HG02885 (cell line): ENCODE results near the gene OARD1.

Source experiments
- ATAC-seq: cut with Tn5 transposase; IDR thresholded peaks from one replicate; pipeline ENCODE4 v1.9.1; 2021; ENCODE audit warnings: mild to moderate bottlenecking; ENCODE audit not compliant: unreplicated experiment, poor library complexity

The OARD1 gene

DNA sequence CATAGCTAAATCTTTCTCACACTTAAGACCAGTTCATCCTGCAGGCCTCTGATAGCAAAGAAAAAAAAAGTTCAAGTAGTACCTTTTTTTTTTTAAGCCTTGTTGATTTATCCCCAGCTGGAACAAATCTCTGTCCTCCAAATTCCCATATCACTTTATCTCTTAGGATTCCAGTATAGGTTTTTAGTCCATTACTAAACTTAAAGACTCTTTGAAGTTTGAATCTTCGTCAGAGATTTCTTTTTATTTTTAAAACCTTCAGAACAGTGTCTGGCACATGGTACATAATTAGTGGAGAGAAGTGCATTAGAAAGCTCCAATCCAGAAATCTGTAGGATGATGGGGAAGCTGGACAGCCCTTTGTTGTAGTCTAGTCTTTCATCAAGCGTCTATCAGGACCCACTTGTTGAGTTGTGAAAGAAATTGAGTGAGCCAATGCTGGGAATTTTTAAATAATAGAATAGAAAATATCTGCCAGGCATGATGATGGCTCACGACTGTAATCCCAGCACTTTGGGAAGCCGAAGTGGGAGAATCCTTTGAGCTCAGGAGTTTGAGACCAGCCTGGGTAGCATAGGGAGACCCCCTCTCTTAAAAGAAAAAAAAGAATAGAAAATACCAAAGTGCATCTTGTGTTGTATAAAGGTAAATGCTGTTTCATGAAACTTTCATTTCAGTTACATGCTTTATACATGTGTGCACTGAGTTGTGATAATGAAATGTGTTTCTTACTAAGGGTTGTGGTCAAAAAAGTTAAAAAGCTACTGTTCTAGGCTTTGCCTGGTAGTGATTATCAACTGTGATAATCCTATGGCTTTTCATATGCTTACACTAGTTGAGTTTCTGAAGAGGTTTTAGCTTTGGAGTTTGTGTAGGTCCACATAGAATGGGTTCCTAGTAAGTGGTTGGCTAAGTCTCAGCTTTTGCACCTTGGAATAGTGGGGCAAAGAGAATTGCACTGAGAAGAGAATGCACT is 3.8 kb upstream of the OARD1 start:
- ATAC-seq, result no peak

GRCh38 chr6:41074692-41075436 is 2.7 kb upstream of the OARD1 start:
- ATAC-seq, result no peak

GRCh38 chr6:41073968-41074691 is 2.0 kb upstream of the OARD1 start:
- ATAC-seq, result no peak

GRCh38 chr6:41073203-41073967 is 1.2 kb upstream of the OARD1 start:
- peak; percentile 37 for ATAC-seq

- ATAC-seq, result peak; percentile 66
These were observed 663 bp upstream of the OARD1 start, which contains the start of gene NFYA for GRCh38 chr6:41072836-41073202. Gene NFYA, plus strand, starts transcription at chr6:41072974. Its CDS starts 6,116 bp downstream, at chr6:41079090.

- no peak for ATAC-seq
These were observed 644 bp downstream of the OARD1 start for GRCh38 chr6:41071501-41071922.

GRCh38 chr6:41066867-41067304 is 5.3 kb downstream of the OARD1 start:
- ATAC-seq, result no peak

DNA sequence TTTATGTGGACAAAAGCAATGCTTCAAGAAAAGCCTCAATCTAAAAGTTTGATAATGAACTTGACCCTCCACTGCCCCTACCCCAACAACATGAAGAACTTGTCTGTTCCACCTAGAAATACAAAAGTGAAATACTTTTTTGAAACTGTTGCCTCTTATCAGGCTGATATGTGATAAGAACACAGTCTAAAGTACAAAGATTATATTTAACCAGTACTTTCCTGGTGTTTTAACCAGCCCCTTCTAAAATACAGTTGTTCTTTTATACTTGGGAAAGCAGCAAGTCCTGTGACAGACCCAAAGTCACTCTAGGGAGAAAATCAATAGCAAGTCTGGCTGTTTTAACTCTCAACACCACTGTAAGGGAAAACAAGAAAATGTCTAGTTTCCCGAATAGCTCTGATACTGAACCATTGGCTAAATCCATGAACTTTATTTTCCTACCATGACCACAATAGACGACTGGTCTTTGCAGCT is 6.6 kb downstream of the OARD1 start:
- no peak for ATAC-seq

DNA sequence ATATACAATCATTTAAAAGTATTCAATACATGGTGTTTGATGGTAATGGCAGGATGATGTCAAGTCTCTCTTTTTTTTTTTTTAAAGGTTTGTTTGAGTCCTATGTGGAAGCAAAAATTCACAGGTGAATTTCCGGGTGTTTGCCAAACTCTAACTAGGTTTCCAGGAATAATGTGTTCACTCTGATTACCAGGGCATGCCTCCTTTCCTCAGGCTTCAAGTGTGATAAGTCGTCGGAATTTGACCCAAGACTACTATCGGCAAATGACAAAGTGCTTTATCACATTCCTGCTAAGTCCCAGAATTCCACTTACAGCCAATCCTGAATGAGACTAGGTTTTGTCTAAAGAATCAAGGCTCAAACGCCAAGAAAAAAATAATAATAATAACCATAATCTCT is 7.3 kb downstream of the OARD1 start:
- no peak for ATAC-seq

- no peak for ATAC-seq
These were observed 8.3 kb downstream of the OARD1 start for GRCh38 chr6:41063884-41064285.

GRCh38 chr6:41062056-41062455 is 10.1 kb downstream of the OARD1 start:
- no peak for ATAC-seq

GRCh38 chr6:41061196-41061726 is 10.9 kb downstream of the OARD1 start:
- ATAC-seq, result no peak

GRCh38 chr6:41059556-41059955 is 12.6 kb downstream of the OARD1 start:
- ATAC-seq, result no peak

GRCh38 chr6:41058783-41059181 is 13.4 kb downstream of the OARD1 start:
- ATAC-seq, result no peak

DNA sequence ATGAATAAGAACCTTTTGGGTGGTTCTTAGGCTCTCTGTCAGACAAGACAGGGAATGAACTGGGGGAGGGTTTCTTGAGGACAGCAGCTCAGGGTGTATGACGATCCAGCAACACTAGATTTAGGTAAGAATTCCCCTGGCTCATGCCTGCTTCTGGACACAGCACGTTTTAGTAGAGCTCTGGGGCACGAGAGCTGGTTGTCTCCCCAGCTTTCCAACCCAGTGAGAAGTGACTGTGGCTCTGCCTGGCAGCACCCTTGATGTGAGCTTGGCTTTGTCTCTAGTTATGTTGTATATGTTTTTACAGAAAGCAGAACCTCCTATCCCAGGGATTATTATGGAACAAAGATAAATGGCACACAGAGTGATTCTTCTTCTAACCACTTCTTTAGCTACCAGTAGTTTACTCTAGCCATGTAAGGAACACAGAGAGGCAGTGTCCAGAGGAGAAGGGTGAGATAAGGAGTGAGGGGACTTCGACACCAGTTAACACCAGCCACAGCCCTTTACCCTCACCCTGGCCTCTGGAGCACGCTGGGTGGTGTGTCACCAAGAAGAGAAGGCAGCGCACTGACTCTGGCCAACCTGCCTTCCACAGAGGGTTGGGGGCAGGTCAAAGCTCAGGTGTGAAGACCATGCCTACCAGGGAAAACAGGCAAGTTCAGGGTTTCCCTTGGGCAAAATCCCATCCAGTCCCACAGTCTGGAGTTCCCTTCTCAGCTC is 15.2 kb downstream of the OARD1 start:
- ATAC-seq, result no peak

DNA sequence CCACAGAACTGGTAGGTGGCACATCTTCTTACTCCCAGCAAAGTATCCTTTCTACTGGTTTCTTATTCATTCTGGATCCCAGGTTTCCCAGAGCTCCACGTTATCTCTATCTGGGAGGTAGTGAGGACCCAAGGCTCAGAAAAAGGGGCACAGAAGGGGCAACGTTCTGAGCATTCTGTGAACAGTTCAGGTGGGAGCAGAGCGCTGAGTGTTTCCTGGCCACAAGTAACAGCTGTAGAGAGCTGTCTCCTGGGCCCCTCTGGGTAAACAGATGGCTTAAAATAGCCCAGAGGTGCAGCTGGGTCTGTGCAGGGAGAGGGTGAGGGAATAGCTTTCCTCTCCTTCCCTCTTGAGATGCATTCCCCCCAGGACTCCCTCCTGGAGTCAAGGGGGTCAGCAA is 17.0 kb downstream of the OARD1 start:
- no peak for ATAC-seq

DNA sequence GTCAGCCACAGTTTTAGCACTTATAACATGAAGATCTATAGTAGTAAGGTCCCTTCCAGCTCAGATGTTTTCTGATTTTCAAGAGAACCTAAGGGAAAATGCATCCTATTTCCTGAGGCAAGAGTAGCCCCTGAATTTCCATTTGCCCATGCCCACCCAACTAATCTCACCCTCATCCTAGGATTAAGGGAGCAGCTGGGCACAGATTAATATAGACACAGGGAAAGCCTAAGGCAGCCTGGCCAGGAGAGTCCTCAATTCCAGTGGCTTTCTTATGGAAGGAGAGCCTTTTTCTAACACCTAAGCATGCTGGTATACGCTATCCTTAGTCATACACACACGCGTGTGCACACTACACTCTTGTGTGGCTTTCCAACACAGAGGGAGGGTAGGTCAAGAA is 17.6 kb downstream of the OARD1 start:
- no peak for ATAC-seq

DNA sequence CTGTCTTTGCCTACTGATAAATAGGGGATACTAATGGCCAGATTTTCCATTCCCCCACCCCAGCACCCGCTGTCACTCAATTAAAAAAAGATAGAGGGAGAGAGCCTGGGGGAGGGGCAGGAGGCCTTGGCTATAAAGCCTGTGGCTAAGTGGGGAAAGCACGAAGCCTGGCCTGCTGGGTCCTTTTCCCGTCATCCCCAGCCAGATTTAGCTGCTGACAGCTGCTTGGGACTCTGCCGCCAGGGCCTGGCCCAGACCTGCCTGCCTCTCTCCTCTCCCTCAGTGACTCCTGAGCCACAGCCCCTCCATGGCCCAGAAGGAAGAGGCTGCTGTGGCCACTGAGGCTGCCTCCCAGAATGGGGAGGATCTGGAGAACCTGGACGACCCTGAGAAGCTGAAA is 19.1 kb downstream of the OARD1 start, which contains the start of gene APOBEC2:
Gene APOBEC2, plus strand, starts transcription at position 162 of the 400 bp plus-strand sequence. Its CDS starts 146 bp downstream, at position 308.
- no peak for ATAC-seq

DNA sequence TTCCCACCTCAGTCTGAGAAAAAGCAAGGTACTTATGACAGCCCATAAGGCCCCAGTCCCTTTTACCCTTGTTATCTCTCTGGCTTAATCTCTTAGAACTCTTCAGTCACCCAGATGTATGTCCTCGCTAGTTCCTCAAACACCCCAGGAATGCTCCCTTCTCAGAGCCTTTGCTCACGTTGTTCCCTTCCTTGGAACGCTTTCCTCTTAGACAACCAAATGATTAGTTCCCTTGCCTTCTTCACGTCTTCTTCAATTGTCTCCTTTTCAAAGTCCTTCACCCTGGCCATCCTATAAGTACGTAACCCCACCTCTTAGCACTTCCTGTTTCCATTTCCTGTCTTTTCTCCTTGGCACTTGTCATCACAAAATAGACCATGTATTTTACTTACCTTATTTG is 20.3 kb downstream of the OARD1 start:
- ATAC-seq, result no peak
